Smooth muscle cell (in vitro differentiated cells): ENCODE results near the gene LGMN. TPM values are rescaled to one million over a fixed set of nuclear protein-coding genes. Genes with fewer than 3 reads are reported as not detected.
"Not testable (repeated sequence)": the region's sequence is repeated elsewhere in the genome, so short reads cannot be mapped to it uniquely, and the experiment has no call there.

ENCODE experiments used
- DNase-seq: peaks from one replicate; lab custom pipeline; 2025; ENCODE audit not compliant: unreplicated experiment; lab: John Stamatoyannopoulos, UW
- H2AFZ ChIP-seq: fragments of 200-600 bp; sonication (generic); 2 replicates; pipeline ENCODE4 v1.6.0; 2016; ENCODE audit warnings: antibody characterized with exemption, low read depth, mild to moderate bottlenecking
- H3F3A ChIP-seq: fragments of 200-600 bp; sonication (generic); 2 replicates; pipeline ENCODE4 v1.6.0; 2017; ENCODE audit warnings: antibody characterized with exemption, low read depth
- H3K27ac ChIP-seq: fragments of 200-600 bp; sonication (generic); 2 replicates; pipeline ENCODE4 v1.5.1; 2016; ENCODE audit warnings: low read depth, mild to moderate bottlenecking
- H3K27me3 ChIP-seq: fragments of 200-600 bp; sonication (generic); 2 replicates; pipeline ENCODE4 v1.6.1; 2016; ENCODE audit warnings: low read depth, mild to moderate bottlenecking
- H3K36me3 ChIP-seq: fragments of 200-600 bp; sonication (generic); 2 replicates; pipeline ENCODE4 v1.5.1; 2016; ENCODE audit warnings: low read depth
- H3K4me1 ChIP-seq: fragments of 200-600 bp; sonication (generic); 2 replicates; pipeline ENCODE4 v1.5.1; 2016; ENCODE audit warnings: low read depth
- H3K4me2 ChIP-seq: fragments of 200-600 bp; sonication (generic); 2 replicates; pipeline ENCODE4 v1.6.0; 2016; ENCODE audit warnings: mild to moderate bottlenecking
- H3K4me3 ChIP-seq: fragments of 200-600 bp; sonication (generic); 2 replicates; pipeline ENCODE4 v1.5.1; 2016; ENCODE audit warnings: mild to moderate bottlenecking
- H3K79me2 ChIP-seq: fragments of 200-600 bp; sonication (generic); 2 replicates; pipeline ENCODE4 v1.6.0; 2016; ENCODE audit warnings: low read depth, mild to moderate bottlenecking
- H3K9ac ChIP-seq: fragments of 200-600 bp; sonication (generic); 2 replicates; pipeline ENCODE4 v1.6.0; 2016; ENCODE audit warnings: low read depth
- H3K9me3 ChIP-seq: fragments of 200-600 bp; sonication (generic); replicated peaks from 2 replicates; pipeline ENCODE4 v1.5.1; 2016; ENCODE audit warnings: low read depth
- H4K20me1 ChIP-seq: fragments of 200-600 bp; sonication (generic); 2 replicates; pipeline ENCODE4 v1.6.0; 2016; ENCODE audit warnings: low read depth
- CTCF ChIP-seq: fragments of 200-600 bp; sonication (generic); IDR thresholded peaks from 2 replicates; pipeline ENCODE4 v1.5.1; 2017; ENCODE audit warnings: borderline replicate concordance, mild to moderate bottlenecking, antibody characterized with exemption; ENCODE audit not compliant: insufficient read depth, poor library complexity, severe bottlenecking
- WGBS: methylation state at CpG from one replicate; pipeline ENCODE4 v1.1.7; 2016; ENCODE audit warnings: low lambda C conversion rate; 5-methylcytosine and 5-hydroxymethylcytosine counted together
- polyA plus RNA-seq: library from polyadenylated mRNA; unstranded; fragments of >200 nt; fragmentation: Nextera tagmentation; extraction: Ambion mirVana; gene quantifications from 2 replicates; pipeline ENCODE4 v1.2.1, GENCODE V29; 2016
- total RNA-seq: library from RNA; depleted of rRNA; stranded (reverse); fragments of >200 nt; gene quantifications from 2 replicates; pipeline ENCODE4 v1.2.3, GENCODE V29; 2014

The LGMN gene
- total and polyA plus RNA-seq, 2 experiments from 2014 or later: 124 to 133 TPM

- WGBS: 73% methylated on average over 2 of the region's 2 CpGs
- H4K20me1 ChIP-seq: no peaks in the 10 kb centered on the region
- no peak for DNase-seq
- no peak overlapping the region for H2AFZ ChIP-seq
- H3K9ac ChIP-seq: no peak overlapping the region
- H3K4me2 ChIP-seq: no peak overlapping the region
- no peak overlapping the region for H3K27ac ChIP-seq
- TF ChIP-seq CTCF: peak; percentile 61
- H3K27me3 ChIP-seq: no peaks in the 10 kb centered on the region
- H3K4me1 ChIP-seq: no peaks in the 10 kb centered on the region
- H3F3A ChIP-seq: peaks cover 10% of the 10 kb centered on the region
- H3K79me2 ChIP-seq: no peaks in the 10 kb centered on the region
- H3K4me3 ChIP-seq: no peak overlapping the region
- H3K9me3 ChIP-seq: no peaks in the 10 kb centered on the region
- no peaks in the 10 kb centered on the region for H3K36me3 ChIP-seq
Measured at GRCh38 chr14:92783813-92784431, 35.5 kb upstream of the LGMN start.

DNA sequence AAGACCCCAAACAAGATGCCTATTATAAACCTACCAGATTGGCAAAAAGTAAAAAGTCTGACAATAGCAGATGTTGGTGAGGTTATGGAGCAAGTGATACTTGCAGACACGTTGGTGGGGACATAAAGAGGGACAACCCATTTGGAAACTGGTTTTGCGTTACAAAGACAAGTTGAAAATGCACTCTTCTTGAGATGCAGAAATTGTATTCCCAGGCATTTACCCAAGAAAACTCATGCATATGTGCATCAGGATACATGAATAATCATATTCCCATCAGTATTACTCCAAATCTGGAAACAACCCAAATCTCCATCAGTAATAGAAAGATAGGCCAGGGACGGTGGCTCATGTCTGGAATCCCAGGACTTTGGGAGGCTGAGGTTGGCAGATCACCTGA, 32.9 kb upstream of the LGMN start:
- DNase-seq: no peak
- Histone ChIP-seq H3K4me2 (no peak overlapping the region), H3K4me3 (no peak overlapping the region), H2AFZ (no peak overlapping the region), H3K27ac (no peak overlapping the region), H3K4me1 (no peaks in the 10 kb centered on the region), H3K27me3 (no peaks in the 10 kb centered on the region), H3K9me3 (no peaks in the 10 kb centered on the region), H3K9ac (no peak overlapping the region), H4K20me1 (no peaks in the 10 kb centered on the region), H3K36me3 (no peaks in the 10 kb centered on the region), H3F3A (peaks cover under 1% of the 10 kb centered on the region), H3K79me2 (no peaks in the 10 kb centered on the region)
- no peak for TF ChIP-seq CTCF
- WGBS: 84% methylated on average over 3 of the region's 3 CpGs

DNA sequence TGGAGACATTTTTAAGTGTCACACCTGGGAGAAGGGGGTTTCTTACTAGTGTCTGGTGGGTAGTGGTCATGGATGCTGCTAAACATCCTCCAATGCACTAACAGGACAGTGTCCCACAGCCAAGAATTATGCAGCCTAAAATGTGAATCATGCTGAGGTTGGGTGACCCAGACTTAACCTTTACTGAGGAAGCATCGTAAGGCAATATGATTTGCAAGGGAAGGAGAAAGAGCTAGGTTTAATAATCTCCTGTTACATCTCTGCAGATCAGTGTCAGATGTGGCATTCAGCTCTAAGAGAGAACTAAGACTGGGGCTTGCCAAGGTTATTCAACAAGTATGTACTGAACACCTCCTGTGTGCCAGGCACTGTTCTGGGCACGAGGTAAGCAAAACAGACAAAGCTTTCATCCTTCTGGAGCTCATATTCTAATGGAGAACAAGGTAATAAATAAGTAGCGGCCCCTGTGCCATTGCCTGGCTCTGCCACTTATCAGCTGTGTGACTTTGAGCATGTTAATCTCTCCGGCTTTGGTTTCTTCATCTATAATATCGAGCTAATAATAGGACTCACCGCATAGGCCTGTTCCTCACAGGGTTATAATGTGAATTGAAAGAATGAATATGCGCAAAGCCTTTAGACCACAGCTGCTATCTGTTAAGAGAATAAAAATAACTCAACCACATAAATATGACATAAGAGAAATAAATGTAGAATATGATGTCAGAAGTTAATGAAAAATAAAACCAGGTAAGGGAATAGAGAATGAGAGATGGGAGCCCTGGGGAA, 32.2 kb upstream of the LGMN start:
- no peak overlapping the region for H3K4me2 ChIP-seq
- H3K4me3 ChIP-seq: no peak overlapping the region
- H3F3A ChIP-seq: no peaks in the 10 kb centered on the region
- no peak for DNase-seq
- no peak overlapping the region for H3K27ac ChIP-seq
- no peaks in the 10 kb centered on the region for H3K4me1 ChIP-seq
- H3K9ac ChIP-seq: no peak overlapping the region
- no peaks in the 10 kb centered on the region for H4K20me1 ChIP-seq
- no peaks in the 10 kb centered on the region for H3K36me3 ChIP-seq
- no peak overlapping the region for H2AFZ ChIP-seq
- no peak for TF ChIP-seq CTCF
- H3K9me3 ChIP-seq: no peaks in the 10 kb centered on the region
- 86% methylated on average over 7 of the region's 7 CpGs for WGBS
- H3K27me3 ChIP-seq: no peaks in the 10 kb centered on the region
- H3K79me2 ChIP-seq: no peaks in the 10 kb centered on the region

DNA sequence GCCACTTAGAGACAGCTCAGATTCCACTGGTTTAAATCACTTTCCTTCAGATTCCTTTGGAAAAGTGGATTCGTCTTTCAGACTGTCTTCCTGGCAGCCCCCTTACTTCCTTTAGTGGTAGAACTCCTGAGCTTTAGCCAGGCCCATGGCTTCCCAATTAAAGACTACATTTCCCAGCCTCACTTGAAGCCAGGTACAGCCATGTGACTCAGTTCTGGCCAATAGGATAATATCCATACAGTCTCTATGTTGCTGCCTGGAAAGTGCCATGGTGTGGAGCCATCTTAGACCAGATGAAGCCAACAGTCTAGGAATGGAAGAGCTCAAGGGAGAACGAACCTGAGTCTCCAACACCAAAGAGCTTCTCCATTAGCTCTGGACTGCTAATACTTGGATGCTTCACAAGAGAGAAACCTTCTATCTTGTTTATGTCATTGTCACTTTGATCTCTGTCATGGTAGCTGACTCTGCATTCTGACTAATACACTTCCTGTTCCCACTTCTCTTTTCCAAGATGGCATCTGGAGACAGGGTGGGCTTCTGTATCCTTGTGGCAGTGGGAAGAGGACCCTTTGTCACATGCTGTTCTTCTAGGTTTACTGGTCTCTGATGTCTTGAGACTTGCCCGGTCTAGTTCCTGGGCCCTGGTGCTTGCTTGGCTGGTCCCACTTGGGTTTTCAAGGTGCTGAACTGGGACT, 30.6 kb upstream of the LGMN start:
- H3F3A ChIP-seq, H3K9ac ChIP-seq, H3K79me2 ChIP-seq, H3K36me3 ChIP-seq, H3K27me3 ChIP-seq, H3K4me1 ChIP-seq, DNase-seq, H4K20me1 ChIP-seq, H3K9me3 ChIP-seq, H3K4me3 ChIP-seq, H3K27ac ChIP-seq, H2AFZ ChIP-seq, H3K4me2 ChIP-seq: not testable (repeated sequence)
- 72% methylated on average over 3 of the region's 3 CpGs for WGBS

DNA sequence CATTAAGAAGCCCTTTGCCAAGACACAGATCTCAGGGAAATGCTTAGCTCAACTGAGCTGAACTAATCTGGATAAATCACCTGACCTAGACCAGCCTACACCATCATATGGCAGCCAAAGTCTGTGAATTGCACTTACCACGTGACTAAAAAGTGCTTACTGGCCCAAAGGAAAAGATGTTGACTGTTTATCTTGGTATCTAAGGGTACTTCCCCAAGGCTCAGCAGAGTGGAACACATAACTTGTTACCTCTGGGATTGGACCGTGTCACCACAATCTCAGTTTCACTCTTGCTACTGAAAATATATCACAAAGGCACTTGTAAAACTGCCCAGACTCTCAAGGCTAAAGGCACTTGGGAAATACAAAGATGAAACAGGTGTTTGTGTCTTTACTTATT, 26.9 kb upstream of the LGMN start:
- not testable (repeated sequence) for H3K79me2 ChIP-seq
- 67% methylated on average over 2 of the region's 2 CpGs for WGBS

More for the DNA sequence above, 26.9 kb upstream of the LGMN start:
- not testable (repeated sequence) for H3K4me2 ChIP-seq, H3F3A ChIP-seq, H3K9ac ChIP-seq, H3K4me3 ChIP-seq, DNase-seq, H3K9me3 ChIP-seq, H3K4me1 ChIP-seq, H3K27me3 ChIP-seq, H3K36me3 ChIP-seq, H4K20me1 ChIP-seq, H3K27ac ChIP-seq, H2AFZ ChIP-seq
